Stimulated activated effector memory CD8-positive, alpha-beta T cell treated with anti-CD3 and anti-CD28 coated beads, Interleukin-12 subunit alpha, Interleukin-12 subunit beta, amount 100 ng/mL, for 72 hours (primary cell): ENCODE data around the gene CACFD1.

ENCODE experiments used
- ATAC-seq: fragments of 150-1000 bp; cut with Tn5 transposase; 2 replicates; pipeline ENCODE4 v1.10.0; 2021
- DNase-seq, 2 donors: peaks; one replicate each; pipeline ENCODE4 v3.0.0; 2021 to 2022; ENCODE audit warnings: low spot score in 2 of 2
- H3K27ac Mint-ChIP-seq: one replicate; pipeline ENCODE4 v1.8.0; 2022; ENCODE audit warnings: mild to moderate bottlenecking, mixed read lengths
- H3K36me3 Mint-ChIP-seq: one replicate; pipeline ENCODE4 v1.8.0; 2022; ENCODE audit warnings: mild to moderate bottlenecking, mixed read lengths
- H3K4me1 Mint-ChIP-seq: one replicate; pipeline ENCODE4 v1.8.0; 2022; ENCODE audit warnings: mixed read lengths
- H3K4me3 Mint-ChIP-seq: one replicate; pipeline ENCODE4 v1.8.0; 2022; ENCODE audit warnings: mild to moderate bottlenecking, mixed read lengths
- H3K9me3 Mint-ChIP-seq: one replicate; pipeline ENCODE4 v1.8.0; 2022; ENCODE audit warnings: mixed read lengths

The CACFD1 gene

GRCh38 chr9:133478851-133479711 lies 19.3 kb downstream of the CACFD1 start, which contains the start of gene SLC2A6:
Gene SLC2A6, minus strand, starts transcription at chr9:133479099. Its CDS starts 40 bp downstream, at chr9:133479059.
- ATAC-seq (peak; percentile 98), DNase-seq (peak; percentile 77 to 91)
- H3K4me3 Mint-ChIP-seq = peak within 1 kb of the TSS; percentile 69
- H3K9me3 Mint-ChIP-seq = no peaks in the 10 kb centered on the region
- peaks cover 5% of the 10 kb centered on the region for H3K4me1 Mint-ChIP-seq
- H3K36me3 Mint-ChIP-seq = peaks cover 7% of the 10 kb centered on the region
- peak within 1 kb of the TSS; percentile 37 for H3K27ac Mint-ChIP-seq

GRCh38 chr9:133483611-133484010 lies 23.8 kb downstream of the CACFD1 start:
- Mint-ChIP-seq H3K27ac (no peak overlapping the region), H3K4me1 (no peaks in the 10 kb centered on the region), H3K4me3 (no peak overlapping the region), H3K9me3 (no peaks in the 10 kb centered on the region), H3K36me3 (no peaks in the 10 kb centered on the region)
- no peak for ATAC-seq
- no peak for DNase-seq

GRCh38 chr9:133484671-133485437 lies 25.1 kb downstream of the CACFD1 start:
- ATAC-seq (no peak), DNase-seq (no peak)
- Mint-ChIP-seq H3K4me3 (no peak overlapping the region), H3K4me1 (no peaks in the 10 kb centered on the region), H3K36me3 (no peaks in the 10 kb centered on the region), H3K27ac (no peak overlapping the region), H3K9me3 (no peaks in the 10 kb centered on the region)

GRCh38 chr9:133485531-133486260 lies 25.9 kb downstream of the CACFD1 start:
- ATAC-seq (peak; percentile 58), DNase-seq (no peak)
- H3K27ac Mint-ChIP-seq = no peak overlapping the region
- peak overlapping the region; percentile 42 for H3K4me3 Mint-ChIP-seq
- no peaks in the 10 kb centered on the region for H3K4me1 Mint-ChIP-seq
- no peaks in the 10 kb centered on the region for H3K9me3 Mint-ChIP-seq
- no peaks in the 10 kb centered on the region for H3K36me3 Mint-ChIP-seq

DNA sequence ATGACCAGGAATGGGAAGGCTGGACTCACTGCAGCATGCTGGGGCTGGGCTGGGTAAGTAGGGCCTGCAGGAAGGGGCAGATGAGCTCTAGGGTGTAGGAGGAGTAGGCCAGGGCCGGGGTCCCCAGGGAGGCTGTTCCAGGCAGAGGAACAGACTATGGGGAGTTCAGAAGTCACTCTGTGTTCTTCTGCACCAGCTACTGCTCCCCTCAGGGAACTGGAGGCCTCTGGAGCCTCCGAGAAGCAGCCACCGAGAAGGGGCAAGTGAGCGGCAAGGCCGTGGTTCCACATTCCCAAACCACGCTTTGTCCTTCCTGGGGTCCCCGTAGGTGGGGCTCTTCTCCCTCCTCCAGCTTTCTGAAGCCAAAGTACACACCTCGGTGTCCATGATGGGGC lies 27.6 kb downstream of the CACFD1 start:
- Mint-ChIP-seq H3K4me3 (no peak overlapping the region), H3K4me1 (no peaks in the 10 kb centered on the region), H3K9me3 (no peaks in the 10 kb centered on the region), H3K27ac (no peak overlapping the region), H3K36me3 (no peaks in the 10 kb centered on the region)
- DNase-seq (no peak), ATAC-seq (no peak)

GRCh38 chr9:133488686-133489252 lies 29.0 kb downstream of the CACFD1 start:
- no peak for ATAC-seq
- Mint-ChIP-seq H3K36me3 (no peaks in the 10 kb centered on the region), H3K4me3 (no peak overlapping the region), H3K4me1 (no peaks in the 10 kb centered on the region), H3K9me3 (no peaks in the 10 kb centered on the region), H3K27ac (no peak overlapping the region)
- no peak for DNase-seq

GRCh38 chr9:133489253-133490190 lies 29.7 kb downstream of the CACFD1 start:
- Mint-ChIP-seq H3K9me3 (no peaks in the 10 kb centered on the region), H3K4me1 (no peaks in the 10 kb centered on the region), H3K4me3 (no peak overlapping the region), H3K36me3 (no peaks in the 10 kb centered on the region), H3K27ac (no peak overlapping the region)
- no peak for DNase-seq
- no peak for ATAC-seq

GRCh38 chr9:133490201-133490681 lies 30.5 kb downstream of the CACFD1 start:
- no peak for ATAC-seq
- no peak overlapping the region for H3K27ac Mint-ChIP-seq
- DNase-seq = no peak
- no peak overlapping the region for H3K4me3 Mint-ChIP-seq
- H3K9me3 Mint-ChIP-seq = no peaks in the 10 kb centered on the region
- H3K36me3 Mint-ChIP-seq = no peaks in the 10 kb centered on the region
- H3K4me1 Mint-ChIP-seq = no peaks in the 10 kb centered on the region

GRCh38 chr9:133490865-133491655 lies 31.3 kb downstream of the CACFD1 start:
- H3K36me3 Mint-ChIP-seq = no peaks in the 10 kb centered on the region
- H3K9me3 Mint-ChIP-seq = no peaks in the 10 kb centered on the region
- ATAC-seq = no peak
- H3K4me3 Mint-ChIP-seq = no peak overlapping the region
- H3K4me1 Mint-ChIP-seq = no peaks in the 10 kb centered on the region
- no peak for DNase-seq
- H3K27ac Mint-ChIP-seq = no peak overlapping the region

DNA sequence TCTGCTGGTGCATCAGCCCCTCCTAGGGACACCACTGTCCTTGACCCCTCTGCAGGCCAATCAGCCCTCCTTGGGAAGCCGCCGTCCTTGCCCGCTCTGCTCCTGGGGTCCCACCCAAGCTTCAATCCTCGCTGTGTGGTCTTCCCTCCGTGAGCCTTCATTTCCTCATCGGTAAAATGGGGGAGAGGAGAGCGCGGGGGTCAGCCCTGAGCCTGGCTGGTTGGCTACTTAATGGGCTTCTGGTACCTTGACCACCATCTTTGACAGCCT lies 31.8 kb downstream of the CACFD1 start:
- Mint-ChIP-seq H3K27ac (no peak overlapping the region), H3K4me1 (no peaks in the 10 kb centered on the region), H3K36me3 (no peaks in the 10 kb centered on the region), H3K9me3 (no peaks in the 10 kb centered on the region), H3K4me3 (no peak overlapping the region)
- ATAC-seq (no peak), DNase-seq (no peak)

DNA sequence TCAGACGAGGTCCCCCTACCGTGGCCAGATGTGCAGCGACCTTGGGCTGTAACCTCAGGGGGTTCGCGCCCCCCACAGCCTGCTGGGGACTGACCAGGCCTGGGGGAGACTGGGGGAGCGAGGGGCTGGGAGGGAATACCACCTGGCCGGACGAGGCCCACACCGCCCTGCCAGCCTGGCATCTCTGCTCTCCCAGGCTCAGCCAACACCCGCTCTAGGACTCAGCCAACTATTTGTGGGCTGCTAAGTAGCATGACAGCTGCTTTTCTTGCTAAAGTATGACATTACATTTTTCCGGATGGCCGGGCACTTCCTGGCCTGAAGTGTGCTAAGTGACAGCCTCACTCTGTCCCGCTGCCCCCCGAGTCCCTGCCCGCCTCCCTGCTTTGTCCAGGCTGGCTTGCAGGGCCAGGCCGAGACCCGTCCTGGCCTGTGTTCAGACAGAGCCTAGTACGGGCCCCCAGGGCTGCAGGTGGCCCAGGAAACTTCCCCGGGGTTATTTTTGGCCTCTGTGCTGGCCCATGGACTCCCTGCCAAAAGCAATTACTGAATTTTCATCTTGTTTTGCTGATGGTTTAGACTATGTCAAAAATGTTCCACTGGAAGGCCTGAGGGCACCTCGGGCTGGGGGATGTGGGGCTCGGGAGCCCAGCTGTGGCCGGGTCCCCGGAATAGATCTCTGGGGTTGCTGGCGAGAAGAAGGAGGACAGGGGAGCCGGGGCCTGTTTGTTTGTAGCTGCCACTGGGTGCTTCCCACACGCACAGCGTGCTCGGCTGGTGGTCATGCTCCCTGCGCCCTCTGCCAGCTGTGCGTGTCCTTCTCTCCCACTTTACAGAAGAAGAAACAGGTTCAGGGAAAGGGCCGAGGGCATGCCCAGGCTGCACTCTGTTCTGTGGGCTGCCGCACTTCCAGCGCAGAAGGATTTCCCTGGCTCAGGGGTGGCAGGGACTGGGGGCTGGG lies 32.6 kb downstream of the CACFD1 start:
- no peak overlapping the region for H3K4me3 Mint-ChIP-seq
- H3K9me3 Mint-ChIP-seq = no peaks in the 10 kb centered on the region
- H3K36me3 Mint-ChIP-seq = no peaks in the 10 kb centered on the region
- H3K27ac Mint-ChIP-seq = no peak overlapping the region
- no peaks in the 10 kb centered on the region for H3K4me1 Mint-ChIP-seq
- DNase-seq = no peak
- ATAC-seq = no peak

- no peak for ATAC-seq
- no peak overlapping the region for H3K4me3 Mint-ChIP-seq
- no peak for DNase-seq
- H3K27ac Mint-ChIP-seq = no peak overlapping the region
- no peaks in the 10 kb centered on the region for H3K9me3 Mint-ChIP-seq
- no peaks in the 10 kb centered on the region for H3K4me1 Mint-ChIP-seq
- no peaks in the 10 kb centered on the region for H3K36me3 Mint-ChIP-seq
Measured at GRCh38 chr9:133493428-133493827, 33.6 kb downstream of the CACFD1 start.
